K562 (cell line): Measurements from ENCODE around the gene HARS2. TPM values are rescaled to one million over a fixed set of nuclear protein-coding genes. Genes with fewer than 3 reads are reported as not detected.

Source experiments
- ARID1B ChIP-seq: fragments of 450-650 bp; IDR thresholded peaks from 2 replicates; pipeline ENCODE4 v1.6.1; 2016; ENCODE audit warnings: antibody characterized with exemption, mild to moderate bottlenecking, inconsistent platforms
- CBFB ChIP-seq: sonication (generic); formaldehyde crosslinking; IDR thresholded peaks from 2 replicates; pipeline ENCODE4 v1.4.0; 2020; ENCODE audit warnings: mild to moderate bottlenecking, missing genetic modification reagents
- ELF2 ChIP-seq: fragments of 250-450 bp; sonication (Bioruptor Pico); IDR thresholded peaks from 2 replicates; pipeline ENCODE4 v1.5.0; 2021; ENCODE audit warnings: mild to moderate bottlenecking
- HDAC2 ChIP-seq: fragments of 450-650 bp; IDR thresholded peaks from 2 replicates; pipeline ENCODE4 v1.6.1; 2016; ENCODE audit warnings: mild to moderate bottlenecking
- HDAC8 ChIP-seq: fragments of 450-650 bp; IDR thresholded peaks from 2 replicates; pipeline ENCODE4 v1.6.1; 2016; ENCODE audit warnings: mild to moderate bottlenecking, missing genetic modification characterization, moderate library complexity, missing compliant biosample characterization
- HMG20A ChIP-seq: fragments of 450-650 bp; formaldehyde crosslinking; conservative IDR thresholded peaks from 2 replicates; pipeline ENCODE4 v1.4.0; 2020; ENCODE audit warnings: mild to moderate bottlenecking, mixed read lengths
- KDM1A ChIP-seq, 2 experiments: fragments of 450-650 bp; IDR thresholded peaks; 2 replicates each; pipeline ENCODE4 v1.6.1; 2016; ENCODE audit warnings: mild to moderate bottlenecking in 2 of 2
- LCOR ChIP-seq: sonication (generic); formaldehyde crosslinking; IDR thresholded peaks from 2 replicates; pipeline ENCODE4 v1.8.0; 2022; ENCODE audit warnings: mild to moderate bottlenecking, missing genetic modification reagents
- MEF2D ChIP-seq: conservative IDR thresholded peaks from 2 replicates; pipeline ENCODE4 v1.6.1; 2016; ENCODE audit warnings: low read depth, missing genetic modification characterization, missing compliant biosample characterization
- MTA3 ChIP-seq: fragments of 450-650 bp; formaldehyde crosslinking; IDR thresholded peaks from 2 replicates; pipeline ENCODE4 v1.6.1; 2017; ENCODE audit warnings: mild to moderate bottlenecking, borderline replicate concordance
- SREBF1 ChIP-seq: fragments of 150-350 bp; IDR thresholded peaks from 2 replicates; pipeline ENCODE4 v1.6.1; 2014; ENCODE audit warnings: antibody characterized with exemption, low read depth, low read length, borderline replicate concordance
- ZKSCAN3 ChIP-seq: fragments of 250-450 bp; sonication (Bioruptor Pico); IDR thresholded peaks from 2 replicates; pipeline ENCODE4 v1.4.0; 2020
- ZNF121 ChIP-seq: sonication (generic); formaldehyde crosslinking; conservative IDR thresholded peaks from 2 replicates; pipeline ENCODE4 v1.8.0; 2022; ENCODE audit warnings: missing genetic modification reagents
- ZNF133 ChIP-seq: fragments of 250-450 bp; sonication (Bioruptor Pico); IDR thresholded peaks from 2 replicates; pipeline ENCODE4 v1.4.0; 2020; ENCODE audit warnings: mild to moderate bottlenecking
- ZNF280B ChIP-seq: fragments of 250-450 bp; sonication (Bioruptor Pico); IDR thresholded peaks from 2 replicates; pipeline ENCODE4 v1.5.1; 2021; ENCODE audit warnings: mild to moderate bottlenecking
- ZNF431 ChIP-seq: sonication (generic); formaldehyde crosslinking; IDR thresholded peaks from 2 replicates; pipeline ENCODE4 v1.8.0; 2022; ENCODE audit warnings: mild to moderate bottlenecking, missing genetic modification reagents
- ZNF589 ChIP-seq: fragments of 200-800 bp; sonication (Bioruptor generic); IDR thresholded peaks from 2 replicates; pipeline ENCODE4 v1.6.1; 2016; ENCODE audit warnings: low read depth, missing genetic modification characterization, missing compliant biosample characterization
- ZNF77 ChIP-seq: fragments of 250-450 bp; sonication (Bioruptor Pico); IDR thresholded peaks from 2 replicates; pipeline ENCODE4 v1.5.0; 2020
- polyA plus RNA-seq, 8 experiments: library from polyadenylated mRNA; depleted of rRNA in 4 of 8; stranded (reverse) in 5 of 8; unstranded in 3 of 8; fragments of >200 nt; fragmentation: Nextera tagmentation in 2 of 8; fragmentation: Illumina TruSeq in 1 of 8; extraction: Ambion mirVana in 2 of 8; extraction: Trizol in 1 of 8; gene quantifications; 2 replicates each; pipeline versions ENCODE4 v1.2.1 to v1.2.3, GENCODE V29; 2011 to 2014; ENCODE audit warnings: inconsistent platforms in 1 of 8, missing spikeins in 1 of 8
- total RNA-seq, 7 experiments: library from RNA; depleted of rRNA in 6 of 7; stranded (reverse); fragments of >200 nt in 6 of 7; fragmentation: Illumina TruSeq in 2 of 7; extraction: Trizol in 2 of 7; gene quantifications; 2 replicates each; pipeline versions ENCODE4 v1.2.1 to v1.2.3, GENCODE V29; 2011 to 2021; ENCODE audit warnings: low replicate concordance in 1 of 7
- TF ChIP-seq, protein P1 (sequence below): fragments of 450-650 bp; IDR thresholded peaks from 2 replicates; pipeline ENCODE4 v1.6.1; 2018; ENCODE audit warnings: mild to moderate bottlenecking, low read depth; ENCODE audit not compliant: partially characterized antibody
- TF ChIP-seq, protein P2 (sequence below): sonication (generic); formaldehyde crosslinking; IDR thresholded peaks from 2 replicates; pipeline ENCODE4 v1.8.0; 2022; ENCODE audit warnings: mild to moderate bottlenecking, missing genetic modification reagents
- TF ChIP-seq, protein P3 (sequence below): fragments of 200-400 bp; formaldehyde crosslinking; IDR thresholded peaks from 2 replicates; pipeline ENCODE4 v1.6.1; 2017; ENCODE audit warnings: mild to moderate bottlenecking, low read depth, low read length, moderate library complexity

HARS2 gene
- total and polyA plus RNA-seq, 9 of the 15 experiments (the other 6 are each of a cell fraction or from before 2014, with no cell fraction given): 8.5 to 41.6 (median 27.1) TPM

DNA sequence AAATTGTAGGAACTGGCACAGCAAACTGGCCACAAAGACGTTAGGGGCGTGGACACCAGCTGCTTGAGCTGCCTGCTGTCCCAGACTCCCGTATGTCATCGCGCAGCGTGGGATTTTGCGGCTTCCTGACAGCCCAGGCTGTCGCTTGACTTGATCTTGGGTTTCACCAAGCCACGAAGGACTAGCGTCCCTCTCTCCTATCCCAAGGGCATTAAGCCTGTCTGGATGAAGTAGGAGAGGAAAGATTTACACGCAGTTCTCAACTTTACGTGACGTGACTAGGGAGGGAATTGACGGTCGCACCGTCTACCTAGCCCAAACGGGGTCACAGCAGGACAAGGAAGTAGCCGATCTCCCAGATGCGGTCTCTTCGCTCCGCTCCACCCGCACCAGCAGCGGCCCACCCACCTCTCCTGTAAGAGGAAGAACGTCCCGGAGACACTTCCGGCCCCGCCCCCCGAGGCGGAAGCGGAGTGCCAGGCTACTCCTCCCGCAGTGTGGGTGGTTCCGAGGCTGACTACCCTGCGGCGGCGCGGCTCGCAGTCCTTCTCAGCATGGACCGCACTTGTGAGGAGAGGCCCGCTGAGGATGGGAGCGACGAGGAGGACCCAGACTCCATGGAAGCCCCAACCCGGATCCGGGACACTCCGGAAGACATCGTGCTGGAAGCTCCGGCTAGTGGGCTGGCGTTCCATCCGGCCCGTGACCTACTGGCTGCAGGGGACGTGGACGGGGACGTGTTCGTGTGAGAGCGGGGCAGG, 26.7 kb upstream of the HARS2 start, which contains the start of gene WDR55 (continued):
- TF ChIP-seq, protein P1, sequence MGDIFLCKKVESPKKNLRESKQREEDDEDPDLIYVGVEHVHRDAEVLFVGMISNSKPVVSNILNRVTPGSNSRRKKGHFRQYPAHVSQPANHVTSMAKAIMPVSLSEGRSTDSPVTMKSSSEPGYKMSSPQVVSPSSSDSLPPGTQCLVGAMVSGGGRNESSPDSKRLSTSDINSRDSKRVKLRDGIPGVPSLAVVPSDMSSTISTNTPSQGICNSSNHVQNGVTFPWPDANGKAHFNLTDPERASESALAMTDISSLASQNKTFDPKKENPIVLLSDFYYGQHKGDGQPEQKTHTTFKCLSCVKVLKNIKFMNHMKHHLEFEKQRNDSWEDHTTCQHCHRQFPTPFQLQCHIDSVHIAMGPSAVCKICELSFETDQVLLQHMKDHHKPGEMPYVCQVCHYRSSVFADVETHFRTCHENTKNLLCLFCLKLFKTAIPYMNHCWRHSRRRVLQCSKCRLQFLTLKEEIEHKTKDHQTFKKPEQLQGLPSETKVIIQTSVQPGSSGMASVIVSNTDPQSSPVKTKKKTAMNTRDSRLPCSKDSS: no peak
- TF ChIP-seq MTA3 (peak; percentile 94), ZNF77 (no peak), ZNF431 (CRISPR knock-in tag) (no peak), ELF2 (CRISPR knock-in tag) (peak; percentile 87), HMG20A (CRISPR knock-in tag) (no peak), MEF2D (tag) (0 out of 2 replicates have a peak, but pooled peaks have one; percentile 32), ZNF133 (CRISPR knock-in tag) (no peak), ZNF280B (CRISPR knock-in tag) (no peak), KDM1A (IDR thresholded peaks at IDR 0.05) (no peak), SREBF1 (no peak), CBFB (CRISPR knock-in tag) (peak; percentile 90), ZNF589 (CRISPR knock-in tag) (no peak), HDAC8 (tag) (no peak), HDAC2 (0 out of 2 replicates have a peak, but pooled peaks have one; percentile 83), ZNF121 (no peak), ARID1B (peak; percentile 51), LCOR (peak; percentile 12; the same call in 1 of the 2 replicates), ZKSCAN3 (CRISPR knock-in tag) (no peak)
- TF ChIP-seq, protein P2, sequence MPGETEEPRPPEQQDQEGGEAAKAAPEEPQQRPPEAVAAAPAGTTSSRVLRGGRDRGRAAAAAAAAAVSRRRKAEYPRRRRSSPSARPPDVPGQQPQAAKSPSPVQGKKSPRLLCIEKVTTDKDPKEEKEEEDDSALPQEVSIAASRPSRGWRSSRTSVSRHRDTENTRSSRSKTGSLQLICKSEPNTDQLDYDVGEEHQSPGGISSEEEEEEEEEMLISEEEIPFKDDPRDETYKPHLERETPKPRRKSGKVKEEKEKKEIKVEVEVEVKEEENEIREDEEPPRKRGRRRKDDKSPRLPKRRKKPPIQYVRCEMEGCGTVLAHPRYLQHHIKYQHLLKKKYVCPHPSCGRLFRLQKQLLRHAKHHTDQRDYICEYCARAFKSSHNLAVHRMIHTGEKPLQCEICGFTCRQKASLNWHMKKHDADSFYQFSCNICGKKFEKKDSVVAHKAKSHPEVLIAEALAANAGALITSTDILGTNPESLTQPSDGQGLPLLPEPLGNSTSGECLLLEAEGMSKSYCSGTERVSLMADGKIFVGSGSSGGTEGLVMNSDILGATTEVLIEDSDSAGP: no peak
- TF ChIP-seq, protein P3, sequence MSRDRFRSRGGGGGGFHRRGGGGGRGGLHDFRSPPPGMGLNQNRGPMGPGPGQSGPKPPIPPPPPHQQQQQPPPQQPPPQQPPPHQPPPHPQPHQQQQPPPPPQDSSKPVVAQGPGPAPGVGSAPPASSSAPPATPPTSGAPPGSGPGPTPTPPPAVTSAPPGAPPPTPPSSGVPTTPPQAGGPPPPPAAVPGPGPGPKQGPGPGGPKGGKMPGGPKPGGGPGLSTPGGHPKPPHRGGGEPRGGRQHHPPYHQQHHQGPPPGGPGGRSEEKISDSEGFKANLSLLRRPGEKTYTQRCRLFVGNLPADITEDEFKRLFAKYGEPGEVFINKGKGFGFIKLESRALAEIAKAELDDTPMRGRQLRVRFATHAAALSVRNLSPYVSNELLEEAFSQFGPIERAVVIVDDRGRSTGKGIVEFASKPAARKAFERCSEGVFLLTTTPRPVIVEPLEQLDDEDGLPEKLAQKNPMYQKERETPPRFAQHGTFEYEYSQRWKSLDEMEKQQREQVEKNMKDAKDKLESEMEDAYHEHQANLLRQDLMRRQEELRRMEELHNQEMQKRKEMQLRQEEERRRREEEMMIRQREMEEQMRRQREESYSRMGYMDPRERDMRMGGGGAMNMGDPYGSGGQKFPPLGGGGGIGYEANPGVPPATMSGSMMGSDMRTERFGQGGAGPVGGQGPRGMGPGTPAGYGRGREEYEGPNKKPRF: no peak
